ENCODE results near the gene FARS2.

GRCh38 chr6:5314191-5314865 is 53.0 kb downstream of the FARS2 start:
- TF ChIP-seq EZH2 (IDR thresholded peaks at IDR 0.05; ENCODE audit: borderline replicate concordance, insufficient read depth, low read depth, low read length, poor library complexity, severe bottlenecking) (no peak), CTCF (IDR thresholded peaks at IDR 0.05) (no peak)
